WTC11 (cell line): Measurements from ENCODE around the gene KRT6B. TPM values are rescaled to one million over a fixed set of nuclear protein-coding genes. Genes with fewer than 3 reads are reported as not detected.

Source experiments
- ATAC-seq: fragments of 200-7000 bp; cut with Tn5 transposase; 2 replicates; pipeline ENCODE4 v1.10.0; 2021; ENCODE audit warnings: mild to moderate bottlenecking, moderate library complexity
- CTCF ChIA-PET: fragments of 300-600 bp; sonication (Branson Sonifier 250); formaldehyde crosslinking; loops from one replicate; lab custom pipeline; 2021; ENCODE audit warnings: antibody characterized with exemption; lab: Charles Lee
- POLR2A ChIA-PET: fragments of 350-600 bp; sonication (Branson Sonifier 250); formaldehyde crosslinking; loops from one replicate; lab custom pipeline; 2021; ENCODE audit warnings: antibody characterized with exemption; lab: Charles Lee
- DNase-seq: peaks from one replicate; pipeline ENCODE4 v3.0.0; 2021; ENCODE audit warnings: low spot score
- H3K27ac Mint-ChIP-seq: 2 replicates; pipeline ENCODE4 v1.8.0; 2021; ENCODE audit warnings: mixed read lengths
- H3K27me3 Mint-ChIP-seq: 2 replicates; pipeline ENCODE4 v1.8.0; 2021; ENCODE audit warnings: low read depth, mild to moderate bottlenecking, moderate library complexity, mixed read lengths
- H3K36me3 Mint-ChIP-seq: 2 replicates; pipeline ENCODE4 v1.8.0; 2021; ENCODE audit warnings: mixed read lengths
- H3K4me1 Mint-ChIP-seq: 2 replicates; pipeline ENCODE4 v1.8.0; 2022; ENCODE audit warnings: mixed read lengths
- H3K4me3 Mint-ChIP-seq: 2 replicates; pipeline ENCODE4 v1.8.0; 2021; ENCODE audit warnings: mild to moderate bottlenecking, moderate library complexity, mixed read lengths
- H3K9me3 Mint-ChIP-seq: 2 replicates; pipeline ENCODE4 v1.8.0; 2021; ENCODE audit warnings: mixed read lengths
- ATF2 ChIP-seq: sonication (generic); formaldehyde crosslinking; IDR thresholded peaks from 2 replicates; pipeline ENCODE4 v1.8.1; 2022; ENCODE audit warnings: low read depth, missing genetic modification reagents, borderline replicate concordance
- ATF6 ChIP-seq: sonication (generic); formaldehyde crosslinking; IDR thresholded peaks from 2 replicates; pipeline ENCODE4 v1.8.1; 2023; ENCODE audit warnings: mild to moderate bottlenecking, missing genetic modification reagents
- CTCF ChIP-seq: fragments of 200-600 bp; IDR thresholded peaks from 2 replicates; pipeline ENCODE4 v1.8.0; 2022; ENCODE audit warnings: antibody characterized with exemption
- E2F4 ChIP-seq: sonication (generic); formaldehyde crosslinking; IDR thresholded peaks from 2 replicates; pipeline ENCODE4 v1.8.1; 2022; ENCODE audit warnings: low read depth, mild to moderate bottlenecking, moderate library complexity, missing genetic modification reagents, borderline replicate concordance
- FOXJ3 ChIP-seq: sonication (generic); formaldehyde crosslinking; IDR thresholded peaks from 2 replicates; pipeline ENCODE4 v1.9.0; 2021; ENCODE audit warnings: missing genetic modification reagents, mild to moderate bottlenecking, borderline replicate concordance
- MYBL2 ChIP-seq: sonication (generic); formaldehyde crosslinking; IDR thresholded peaks from 2 replicates; pipeline ENCODE4 v1.8.1; 2023; ENCODE audit warnings: mild to moderate bottlenecking, moderate library complexity, missing genetic modification reagents
- RELA ChIP-seq: sonication (generic); formaldehyde crosslinking; IDR thresholded peaks from 2 replicates; pipeline ENCODE4 v1.8.1; 2022; ENCODE audit warnings: missing genetic modification reagents, mild to moderate bottlenecking, borderline replicate concordance
- SMAD4 ChIP-seq: sonication (generic); formaldehyde crosslinking; IDR thresholded peaks from 2 replicates; pipeline ENCODE4 v1.8.0; 2022; ENCODE audit warnings: mild to moderate bottlenecking, missing genetic modification reagents
- STAT6 ChIP-seq: sonication (generic); formaldehyde crosslinking; conservative IDR thresholded peaks from 2 replicates; pipeline ENCODE4 v1.8.1; 2023; ENCODE audit warnings: mild to moderate bottlenecking, low read depth, missing genetic modification reagents, moderate library complexity
- TEAD1 ChIP-seq: sonication (generic); formaldehyde crosslinking; IDR thresholded peaks from 2 replicates; pipeline ENCODE4 v1.8.0; 2022; ENCODE audit warnings: mild to moderate bottlenecking, missing genetic modification reagents
- ZBTB21 ChIP-seq: sonication (generic); formaldehyde crosslinking; IDR thresholded peaks from 2 replicates; pipeline ENCODE4 v1.8.1; 2023; ENCODE audit warnings: mild to moderate bottlenecking, missing genetic modification reagents, borderline replicate concordance
- ZBTB43 ChIP-seq: sonication (generic); formaldehyde crosslinking; IDR thresholded peaks from 2 replicates; pipeline ENCODE4 v1.8.1; 2023; ENCODE audit warnings: mild to moderate bottlenecking, missing genetic modification reagents
- ZNF512 ChIP-seq: sonication (generic); formaldehyde crosslinking; IDR thresholded peaks from 2 replicates; pipeline ENCODE4 v1.8.1; 2022; ENCODE audit warnings: missing genetic modification reagents, borderline replicate concordance
- ZNF671 ChIP-seq: fragments of 250-450 bp; sonication (Bioruptor Pico); IDR thresholded peaks from 2 replicates; pipeline ENCODE4 v1.8.0; 2021; ENCODE audit warnings: mild to moderate bottlenecking
- ZSCAN18 ChIP-seq: fragments of 250-450 bp; sonication (Bioruptor Pico); IDR thresholded peaks from 2 replicates; pipeline ENCODE4 v2.1.2; 2022; ENCODE audit warnings: mild to moderate bottlenecking, moderate library complexity
- total RNA-seq: library from RNA; stranded (reverse); gene quantifications from 3 replicates; pipeline ENCODE4 v1.2.3, GENCODE V29; 2021

KRT6B gene
- total RNA-seq, 1 experiment from 2014 or later: not detected

- TF ChIP-seq ZNF671 (CRISPR knock-in tag) (no peak), E2F4 (CRISPR knock-in tag) (no peak), RELA (no peak)
Measured at GRCh38 chr12:52415870-52416750, 35.8 kb downstream of the KRT6B start (continued).

- Mint-ChIP-seq H3K4me1 (peaks cover 9% of the 10 kb centered on the region), H3K27me3 (no peaks in the 10 kb centered on the region), H3K27ac (no peak overlapping the region), H3K9me3 (peaks cover 7% of the 10 kb centered on the region)
- POLR2A ChIA-PET: no interaction called here
- DNase-seq (no peak), ATAC-seq (no peak)
- CTCF ChIA-PET: interaction anchor here (1.1 to 5.4 kb wide), 8 partner anchors 11 to 136 kb away, joined by 3 to 35 read pairs (median 8); no protein-coding TSS in a partner anchor
- TF ChIP-seq RELA (no peak), TEAD1 (CRISPR knock-in tag) (no peak), SMAD4 (CRISPR knock-in tag) (no peak), CTCF (no peak), ZBTB43 (CRISPR knock-in tag) (no peak), STAT6 (CRISPR knock-in tag) (no peak)
- TF ChIP-seq, all 79 proteins: peak for 0
- Mint-ChIP-seq H3K4me3 (no peak overlapping the region), H3K36me3 (peaks cover 3% of the 10 kb centered on the region; the same call in 1 of the 2 replicates)
Measured at GRCh38 chr12:52414936-52415335, 37.0 kb downstream of the KRT6B start.

GRCh38 chr12:52413782-52414345 is 38.1 kb downstream of the KRT6B start:
- Mint-ChIP-seq H3K36me3 (peaks cover 3% of the 10 kb centered on the region; the same call in 1 of the 2 replicates), H3K27me3 (no peaks in the 10 kb centered on the region), H3K27ac (no peak overlapping the region), H3K4me1 (peaks cover 9% of the 10 kb centered on the region), H3K4me3 (no peak overlapping the region), H3K9me3 (peaks cover 7% of the 10 kb centered on the region)
- ChIA-PET CTCF (interaction anchor here (0.5 to 5.4 kb wide), 27 partner anchors 9 to 476 kb away, joined by 3 to 35 read pairs (median 4); no protein-coding TSS in a partner anchor), POLR2A (no interaction called here)
- ATAC-seq (peak; percentile 80), DNase-seq (peak; percentile 43)
- TF ChIP-seq ATF6 (CRISPR knock-in tag): no peak
- TF ChIP-seq ZSCAN18 (CRISPR knock-in tag): no peak
- no peak for TF ChIP-seq FOXJ3 (CRISPR knock-in tag)
- TF ChIP-seq ZBTB21 (CRISPR knock-in tag): no peak
- TF ChIP-seq ZNF512: no peak
- no peak for TF ChIP-seq ATF2
- TF ChIP-seq MYBL2: no peak
